Smooth muscle cell (in vitro differentiated cells): ENCODE results near the gene TRIOBP. TPM values are rescaled to one million over a fixed set of nuclear protein-coding genes. Genes with fewer than 3 reads are reported as not detected.

ENCODE experiments used
- DNase-seq: peaks from one replicate; lab custom pipeline; 2025; ENCODE audit not compliant: unreplicated experiment; lab: John Stamatoyannopoulos, UW
- H2AFZ ChIP-seq: fragments of 200-600 bp; sonication (generic); 2 replicates; pipeline ENCODE4 v1.6.0; 2016; ENCODE audit warnings: antibody characterized with exemption, low read depth, mild to moderate bottlenecking
- H3F3A ChIP-seq: fragments of 200-600 bp; sonication (generic); 2 replicates; pipeline ENCODE4 v1.6.0; 2017; ENCODE audit warnings: antibody characterized with exemption, low read depth
- H3K27ac ChIP-seq: fragments of 200-600 bp; sonication (generic); 2 replicates; pipeline ENCODE4 v1.5.1; 2016; ENCODE audit warnings: low read depth, mild to moderate bottlenecking
- H3K27me3 ChIP-seq: fragments of 200-600 bp; sonication (generic); 2 replicates; pipeline ENCODE4 v1.6.1; 2016; ENCODE audit warnings: low read depth, mild to moderate bottlenecking
- H3K36me3 ChIP-seq: fragments of 200-600 bp; sonication (generic); 2 replicates; pipeline ENCODE4 v1.5.1; 2016; ENCODE audit warnings: low read depth
- H3K4me1 ChIP-seq: fragments of 200-600 bp; sonication (generic); 2 replicates; pipeline ENCODE4 v1.5.1; 2016; ENCODE audit warnings: low read depth
- H3K4me2 ChIP-seq: fragments of 200-600 bp; sonication (generic); 2 replicates; pipeline ENCODE4 v1.6.0; 2016; ENCODE audit warnings: mild to moderate bottlenecking
- H3K4me3 ChIP-seq: fragments of 200-600 bp; sonication (generic); 2 replicates; pipeline ENCODE4 v1.5.1; 2016; ENCODE audit warnings: mild to moderate bottlenecking
- H3K79me2 ChIP-seq: fragments of 200-600 bp; sonication (generic); 2 replicates; pipeline ENCODE4 v1.6.0; 2016; ENCODE audit warnings: low read depth, mild to moderate bottlenecking
- H3K9ac ChIP-seq: fragments of 200-600 bp; sonication (generic); 2 replicates; pipeline ENCODE4 v1.6.0; 2016; ENCODE audit warnings: low read depth
- H3K9me3 ChIP-seq: fragments of 200-600 bp; sonication (generic); replicated peaks from 2 replicates; pipeline ENCODE4 v1.5.1; 2016; ENCODE audit warnings: low read depth
- H4K20me1 ChIP-seq: fragments of 200-600 bp; sonication (generic); 2 replicates; pipeline ENCODE4 v1.6.0; 2016; ENCODE audit warnings: low read depth
- WGBS: methylation state at CpG from one replicate; pipeline ENCODE4 v1.1.7; 2016; ENCODE audit warnings: low lambda C conversion rate; 5-methylcytosine and 5-hydroxymethylcytosine counted together
- polyA plus RNA-seq: library from polyadenylated mRNA; unstranded; fragments of >200 nt; fragmentation: Nextera tagmentation; extraction: Ambion mirVana; gene quantifications from 2 replicates; pipeline ENCODE4 v1.2.1, GENCODE V29; 2016
- total RNA-seq: library from RNA; depleted of rRNA; stranded (reverse); fragments of >200 nt; gene quantifications from 2 replicates; pipeline ENCODE4 v1.2.3, GENCODE V29; 2014
- TF ChIP-seq, protein P1 (sequence below): fragments of 200-600 bp; sonication (generic); IDR thresholded peaks from 2 replicates; pipeline ENCODE4 v1.5.1; 2017; ENCODE audit warnings: borderline replicate concordance, mild to moderate bottlenecking, antibody characterized with exemption; ENCODE audit not compliant: insufficient read depth, poor library complexity, severe bottlenecking

The TRIOBP gene
- total and polyA plus RNA-seq, 2 experiments from 2014 or later = 44.6 to 95.8 TPM

DNA sequence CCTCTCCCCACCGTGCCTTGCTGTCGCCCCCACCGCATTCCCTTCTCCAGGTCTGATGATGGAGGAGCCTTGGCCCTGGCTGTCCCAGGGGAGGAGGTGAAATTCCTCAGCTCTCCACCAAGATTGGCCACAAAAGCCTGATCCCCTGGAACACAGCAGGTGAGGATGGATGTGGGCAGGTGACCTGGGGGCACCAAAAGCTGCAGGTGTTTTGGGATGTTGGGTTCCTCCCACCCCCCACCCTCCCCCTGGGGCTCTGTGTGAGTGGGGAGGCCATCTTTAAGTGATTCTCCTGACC lies 639 bp downstream of the TRIOBP start:
- Histone ChIP-seq H3K9me3 (no peaks in the 10 kb centered on the region), H3K4me2 (peak overlapping the region; percentile 85)
- TF ChIP-seq, protein P1, sequence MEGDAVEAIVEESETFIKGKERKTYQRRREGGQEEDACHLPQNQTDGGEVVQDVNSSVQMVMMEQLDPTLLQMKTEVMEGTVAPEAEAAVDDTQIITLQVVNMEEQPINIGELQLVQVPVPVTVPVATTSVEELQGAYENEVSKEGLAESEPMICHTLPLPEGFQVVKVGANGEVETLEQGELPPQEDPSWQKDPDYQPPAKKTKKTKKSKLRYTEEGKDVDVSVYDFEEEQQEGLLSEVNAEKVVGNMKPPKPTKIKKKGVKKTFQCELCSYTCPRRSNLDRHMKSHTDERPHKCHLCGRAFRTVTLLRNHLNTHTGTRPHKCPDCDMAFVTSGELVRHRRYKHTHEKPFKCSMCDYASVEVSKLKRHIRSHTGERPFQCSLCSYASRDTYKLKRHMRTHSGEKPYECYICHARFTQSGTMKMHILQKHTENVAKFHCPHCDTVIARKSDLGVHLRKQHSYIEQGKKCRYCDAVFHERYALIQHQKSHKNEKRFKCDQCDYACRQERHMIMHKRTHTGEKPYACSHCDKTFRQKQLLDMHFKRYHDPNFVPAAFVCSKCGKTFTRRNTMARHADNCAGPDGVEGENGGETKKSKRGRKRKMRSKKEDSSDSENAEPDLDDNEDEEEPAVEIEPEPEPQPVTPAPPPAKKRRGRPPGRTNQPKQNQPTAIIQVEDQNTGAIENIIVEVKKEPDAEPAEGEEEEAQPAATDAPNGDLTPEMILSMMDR = no peak

DNA sequence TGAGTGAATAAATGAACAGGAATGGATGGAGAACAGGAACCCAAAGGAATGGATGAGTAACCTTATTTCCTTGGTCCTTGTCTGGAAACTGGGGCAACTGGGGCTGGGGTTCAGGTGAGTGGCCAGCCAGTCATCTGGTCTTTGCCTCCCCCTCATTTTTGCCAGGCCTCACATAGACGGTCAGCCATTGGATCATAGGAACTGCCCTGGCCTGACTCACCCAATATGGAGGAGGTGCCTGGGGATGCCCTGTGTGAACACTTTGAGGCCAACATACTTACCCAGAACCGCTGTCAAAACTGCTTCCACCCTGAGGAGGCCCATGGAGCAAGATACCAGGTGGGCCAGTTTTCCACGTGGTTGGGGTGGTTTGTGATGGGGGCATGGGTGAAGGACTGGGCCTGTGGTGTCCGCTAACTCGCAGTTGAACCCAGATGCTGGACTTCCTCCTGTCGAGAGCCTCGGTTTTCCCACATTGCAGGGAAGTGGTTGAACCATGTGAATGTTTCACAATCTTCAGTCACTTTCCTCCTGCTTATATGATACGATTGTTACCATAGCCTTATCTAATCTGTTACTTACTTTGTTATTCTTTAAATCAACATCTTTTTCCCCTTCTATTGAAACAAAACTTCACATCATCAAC lies 4.4 kb downstream of the TRIOBP start:
- no peak overlapping the region for H2AFZ ChIP-seq
- no peaks in the 10 kb centered on the region for H3K9me3 ChIP-seq
- no peak for DNase-seq
- no peak overlapping the region for H3K9ac ChIP-seq
- no peaks in the 10 kb centered on the region for H3F3A ChIP-seq
- no peak overlapping the region for H3K27ac ChIP-seq
- no peaks in the 10 kb centered on the region for H3K79me2 ChIP-seq
- no peak overlapping the region for H3K4me3 ChIP-seq
- H4K20me1 ChIP-seq = peaks cover 14% of the 10 kb centered on the region
- H3K27me3 ChIP-seq = no peaks in the 10 kb centered on the region
- no peak overlapping the region for H3K4me2 ChIP-seq
- TF ChIP-seq, protein P1 = no peak
- WGBS = 89% methylated on average over 8 of the region's 8 CpGs
- H3K36me3 ChIP-seq = no peaks in the 10 kb centered on the region
- H3K4me1 ChIP-seq = no peaks in the 10 kb centered on the region

More for the DNA sequence above, 639 bp downstream of the TRIOBP start:
- H3K27ac ChIP-seq = no peak overlapping the region
- no peaks in the 10 kb centered on the region for H3K36me3 ChIP-seq
- 18% methylated on average over 3 of the region's 3 CpGs for WGBS
- H3F3A ChIP-seq = no peaks in the 10 kb centered on the region
- DNase-seq = no peak
- H3K79me2 ChIP-seq = no peaks in the 10 kb centered on the region
- H3K4me3 ChIP-seq = peak overlapping the region; percentile 50
- H3K4me1 ChIP-seq = no peaks in the 10 kb centered on the region
- no peaks in the 10 kb centered on the region for H3K27me3 ChIP-seq
- H2AFZ ChIP-seq = no peak overlapping the region
- no peak overlapping the region for H3K9ac ChIP-seq
- H4K20me1 ChIP-seq = peaks cover 7% of the 10 kb centered on the region

DNA sequence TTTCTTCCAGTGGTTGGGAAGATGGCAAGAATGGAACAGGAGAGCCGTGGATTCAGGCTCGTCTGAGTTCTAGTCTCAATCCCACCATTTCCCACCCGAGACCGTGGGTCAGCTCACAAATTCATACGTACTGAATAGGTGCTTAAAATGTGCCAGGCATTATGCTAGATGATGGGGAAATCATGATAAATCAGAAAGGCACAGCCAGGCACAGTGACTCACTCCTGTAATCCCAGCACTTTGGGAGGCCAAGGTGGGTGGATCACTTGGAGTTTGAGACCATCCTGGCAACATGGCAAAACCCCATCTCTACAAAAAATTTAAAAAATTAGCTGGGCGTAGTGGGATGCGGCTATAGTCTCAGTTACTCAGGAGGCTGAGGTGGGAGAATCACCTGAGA lies 7.1 kb downstream of the TRIOBP start:
- no peaks in the 10 kb centered on the region for H3K9me3 ChIP-seq
- TF ChIP-seq, protein P1 = no peak
- H3K9ac ChIP-seq = no peak overlapping the region
- no peaks in the 10 kb centered on the region for H3K79me2 ChIP-seq
- no peaks in the 10 kb centered on the region for H3K27me3 ChIP-seq
- H2AFZ ChIP-seq = no peak overlapping the region
- no peaks in the 10 kb centered on the region for H3F3A ChIP-seq
- no peak overlapping the region for H3K4me2 ChIP-seq
- H3K4me1 ChIP-seq = no peaks in the 10 kb centered on the region
- H3K27ac ChIP-seq = no peak overlapping the region
- H4K20me1 ChIP-seq = peaks cover 15% of the 10 kb centered on the region
- DNase-seq = no peak
- H3K4me3 ChIP-seq = no peak overlapping the region
- 81% methylated on average over 7 of the region's 7 CpGs for WGBS
- no peaks in the 10 kb centered on the region for H3K36me3 ChIP-seq

DNA sequence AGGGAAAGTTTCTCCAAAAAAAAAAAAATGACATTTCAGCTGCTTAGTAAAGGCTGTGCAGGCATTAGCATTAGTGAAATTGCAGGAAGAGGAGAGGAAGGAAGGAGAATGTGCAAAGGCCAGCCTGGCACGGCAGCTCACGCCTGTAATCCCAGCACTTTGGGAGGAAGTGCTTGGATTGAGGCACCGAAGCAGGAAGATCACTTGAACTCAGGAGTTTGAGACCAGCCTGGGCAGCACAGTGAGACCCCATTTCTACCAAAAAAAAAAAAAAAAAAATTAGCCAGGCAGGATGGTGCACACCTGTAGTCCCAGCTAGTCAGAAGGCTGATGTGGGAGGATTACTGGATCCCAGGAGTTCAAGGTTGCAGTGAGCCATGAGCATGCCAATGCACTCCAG lies 7.8 kb downstream of the TRIOBP start:
- H3K27me3 ChIP-seq = no peaks in the 10 kb centered on the region
- H3F3A ChIP-seq = no peaks in the 10 kb centered on the region
- H3K9ac ChIP-seq = no peak overlapping the region
- TF ChIP-seq, protein P1 = no peak
- peaks cover 15% of the 10 kb centered on the region for H4K20me1 ChIP-seq
- H2AFZ ChIP-seq = no peak overlapping the region
- no peaks in the 10 kb centered on the region for H3K4me1 ChIP-seq
- DNase-seq = no peak
- no peak overlapping the region for H3K4me2 ChIP-seq
- no peaks in the 10 kb centered on the region for H3K36me3 ChIP-seq
- WGBS = 98% methylated on average over 3 of the region's 3 CpGs
- no peak overlapping the region for H3K4me3 ChIP-seq
- no peaks in the 10 kb centered on the region for H3K9me3 ChIP-seq
- H3K27ac ChIP-seq = no peak overlapping the region
- no peaks in the 10 kb centered on the region for H3K79me2 ChIP-seq
